OCI-LY7 (cell line): ENCODE measurements around the gene SDC3. TPM values are rescaled to one million over a fixed set of nuclear protein-coding genes. Genes with fewer than 3 reads are reported as not detected.

ENCODE experiments used
- BruUV-seq: library from RNA; stranded (reverse); fragments of 400-500 nt; replicated peaks from 2 replicates; lab custom pipeline; 2021; lab: Mats Ljungman, UMichigan
- CTCF ChIA-PET: fragments of 300-600 bp; sonication (Branson Sonifier 250); formaldehyde crosslinking; loops from one replicate; lab custom pipeline; 2022; ENCODE audit warnings: antibody characterized with exemption; ENCODE audit not compliant: unreplicated experiment; lab: Charles Lee
- POLR2A ChIA-PET: fragments of 300-600 bp; sonication (Branson Sonifier 250); formaldehyde crosslinking; loops from one replicate; lab custom pipeline; 2022; ENCODE audit warnings: antibody characterized with exemption; lab: Charles Lee
- DNase-seq: peaks from one replicate; pipeline ENCODE4 v3.0.0-alpha.2; 2015; ENCODE audit warnings: low spot score
- H2AFZ ChIP-seq: fragments of 200-600 bp; sonication (generic), shearing (Covaris generic); 2 replicates; pipeline ENCODE4 v1.6.1; 2014; ENCODE audit warnings: mild to moderate bottlenecking, antibody characterized with exemption, low read length, moderate library complexity
- H3K27ac ChIP-seq: fragments of 200-600 bp; sonication (generic); 2 replicates; pipeline ENCODE4 v1.5.1; 2014; ENCODE audit warnings: mixed run types, low read depth, mild to moderate bottlenecking, moderate library complexity, low read length, inconsistent platforms; ENCODE audit not compliant: poor library complexity, severe bottlenecking
- H3K36me3 ChIP-seq: fragments of 200-600 bp; sonication (generic); 2 replicates; pipeline ENCODE4 v1.6.1; 2014; ENCODE audit warnings: mild to moderate bottlenecking, antibody characterized with exemption, low read length, moderate library complexity, mixed read lengths; ENCODE audit not compliant: insufficient read depth
- H3K4me1 ChIP-seq: fragments of 200-600 bp; sonication (generic); 2 replicates; pipeline ENCODE4 v1.5.1; 2014; ENCODE audit warnings: mild to moderate bottlenecking, low read length; ENCODE audit not compliant: insufficient read depth, poor library complexity, severe bottlenecking
- H3K4me2 ChIP-seq: fragments of 200-600 bp; sonication (generic); 2 replicates; pipeline ENCODE4 v1.6.1; 2014; ENCODE audit warnings: mild to moderate bottlenecking, low read length
- H3K4me3 ChIP-seq: fragments of 200-600 bp; sonication (generic); 2 replicates; pipeline ENCODE4 v1.5.1; 2014; ENCODE audit warnings: mild to moderate bottlenecking, low read depth, low read length; ENCODE audit not compliant: poor library complexity, severe bottlenecking
- H3K79me2 ChIP-seq: fragments of 200-600 bp; sonication (generic); 2 replicates; pipeline ENCODE4 v1.6.1; 2016; ENCODE audit warnings: low read depth, mild to moderate bottlenecking, low read length, moderate library complexity, mixed read lengths; ENCODE audit not compliant: insufficient read depth
- H3K9me2 ChIP-seq: fragments of 200-600 bp; sonication (generic); 2 replicates; pipeline ENCODE4 v1.6.1; 2016; ENCODE audit warnings: mild to moderate bottlenecking, low read length, mixed read lengths; ENCODE audit not compliant: insufficient read depth
- H3K9me3 ChIP-seq: fragments of 200-600 bp; sonication (generic); 2 replicates; pipeline ENCODE4 v1.6.1; 2014; ENCODE audit warnings: mild to moderate bottlenecking, mixed run types, low read length, mixed read lengths
- H4K20me1 ChIP-seq: fragments of 200-600 bp; sonication (generic); 2 replicates; pipeline ENCODE4 v1.6.1; 2014; ENCODE audit warnings: mild to moderate bottlenecking, antibody characterized with exemption, low read length, moderate library complexity, mixed read lengths; ENCODE audit not compliant: insufficient read depth
- EZH2phosphoT487 ChIP-seq: fragments of 200-600 bp; sonication (generic); IDR thresholded peaks from 2 replicates; pipeline ENCODE4 v1.6.1; 2018; ENCODE audit warnings: low read depth, borderline replicate concordance, mild to moderate bottlenecking, mixed run types, antibody characterized with exemption, low read length, moderate library complexity, mixed read lengths
- intact Hi-C: fragments of 100-400 bp; cut with micrococcal nuclease; formaldehyde crosslinking; loops from one replicate; pipeline ENCODE4 v1.10.0; 2022; ENCODE audit not compliant: unreplicated experiment
- total RNA-seq, 2 experiments: library from RNA; depleted of rRNA in 1 of 2; stranded (reverse); fragments of >200 nt in 1 of 2; shearing (Covaris generic) in 1 of 2; gene quantifications; 2 replicates each; pipeline ENCODE4 v1.2.3, GENCODE V29; 2014 to 2022
- TF ChIP-seq, protein P1 (sequence below): fragments of 200-600 bp; sonication (generic); conservative IDR thresholded peaks from 2 replicates; pipeline ENCODE4 v1.5.1; 2014; ENCODE audit warnings: mild to moderate bottlenecking, antibody characterized with exemption, low read length, moderate library complexity, mixed read lengths

The SDC3 gene
- total RNA-seq, 2 experiments from 2014 or later: not detected

GRCh38 chr1:30923597-30923996, 15.0 kb upstream of the SDC3 start:
- no peak overlapping the region for H3K4me3 ChIP-seq
- intact Hi-C loops: no loop called here
- H4K20me1 ChIP-seq: no peaks in the 10 kb centered on the region
- POLR2A ChIA-PET: interaction anchor here (0.7 kb wide), 1 partner anchor 613 kb away, joined by 3 read pairs; no protein-coding TSS in a partner anchor
- no peak overlapping the region for H3K4me2 ChIP-seq
- no peaks in the 10 kb centered on the region for H3K9me3 ChIP-seq
- no peaks in the 10 kb centered on the region for H3K79me2 ChIP-seq
- TF ChIP-seq, protein P1, sequence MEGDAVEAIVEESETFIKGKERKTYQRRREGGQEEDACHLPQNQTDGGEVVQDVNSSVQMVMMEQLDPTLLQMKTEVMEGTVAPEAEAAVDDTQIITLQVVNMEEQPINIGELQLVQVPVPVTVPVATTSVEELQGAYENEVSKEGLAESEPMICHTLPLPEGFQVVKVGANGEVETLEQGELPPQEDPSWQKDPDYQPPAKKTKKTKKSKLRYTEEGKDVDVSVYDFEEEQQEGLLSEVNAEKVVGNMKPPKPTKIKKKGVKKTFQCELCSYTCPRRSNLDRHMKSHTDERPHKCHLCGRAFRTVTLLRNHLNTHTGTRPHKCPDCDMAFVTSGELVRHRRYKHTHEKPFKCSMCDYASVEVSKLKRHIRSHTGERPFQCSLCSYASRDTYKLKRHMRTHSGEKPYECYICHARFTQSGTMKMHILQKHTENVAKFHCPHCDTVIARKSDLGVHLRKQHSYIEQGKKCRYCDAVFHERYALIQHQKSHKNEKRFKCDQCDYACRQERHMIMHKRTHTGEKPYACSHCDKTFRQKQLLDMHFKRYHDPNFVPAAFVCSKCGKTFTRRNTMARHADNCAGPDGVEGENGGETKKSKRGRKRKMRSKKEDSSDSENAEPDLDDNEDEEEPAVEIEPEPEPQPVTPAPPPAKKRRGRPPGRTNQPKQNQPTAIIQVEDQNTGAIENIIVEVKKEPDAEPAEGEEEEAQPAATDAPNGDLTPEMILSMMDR: no peak
- TF ChIP-seq EZH2phosphoT487: no peak
- H2AFZ ChIP-seq: no peak overlapping the region
- no TSS peak for BruUV-seq
- H3K36me3 ChIP-seq: no peaks in the 10 kb centered on the region
- CTCF ChIA-PET: no interaction called here
- no peaks in the 10 kb centered on the region for H3K4me1 ChIP-seq
- no peak overlapping the region for H3K27ac ChIP-seq
- H3K9me2 ChIP-seq: no peaks in the 10 kb centered on the region
- DNase-seq: no peak

- Histone ChIP-seq H3K4me2 (no peak overlapping the region), H3K36me3 (no peaks in the 10 kb centered on the region), H2AFZ (no peak overlapping the region), H3K4me3 (no peak overlapping the region), H4K20me1 (no peaks in the 10 kb centered on the region), H3K9me3 (no peaks in the 10 kb centered on the region), H3K4me1 (no peaks in the 10 kb centered on the region), H3K79me2 (no peaks in the 10 kb centered on the region), H3K9me2 (no peaks in the 10 kb centered on the region), H3K27ac (no peak overlapping the region)
- ChIA-PET POLR2A (interaction anchor here (0.7 to 1.2 kb wide), 3 partner anchors 14 to 666 kb away, joined by 3 to 4 read pairs (median 3); no protein-coding TSS in a partner anchor), CTCF (no interaction called here)
- BruUV-seq: no TSS peak
- intact Hi-C loops: no loop called here
- TF ChIP-seq, protein P1: no peak
- TF ChIP-seq EZH2phosphoT487: no peak
- DNase-seq: no peak
These were observed 12.3 kb upstream of the SDC3 start for GRCh38 chr1:30920827-30921226.

DNA sequence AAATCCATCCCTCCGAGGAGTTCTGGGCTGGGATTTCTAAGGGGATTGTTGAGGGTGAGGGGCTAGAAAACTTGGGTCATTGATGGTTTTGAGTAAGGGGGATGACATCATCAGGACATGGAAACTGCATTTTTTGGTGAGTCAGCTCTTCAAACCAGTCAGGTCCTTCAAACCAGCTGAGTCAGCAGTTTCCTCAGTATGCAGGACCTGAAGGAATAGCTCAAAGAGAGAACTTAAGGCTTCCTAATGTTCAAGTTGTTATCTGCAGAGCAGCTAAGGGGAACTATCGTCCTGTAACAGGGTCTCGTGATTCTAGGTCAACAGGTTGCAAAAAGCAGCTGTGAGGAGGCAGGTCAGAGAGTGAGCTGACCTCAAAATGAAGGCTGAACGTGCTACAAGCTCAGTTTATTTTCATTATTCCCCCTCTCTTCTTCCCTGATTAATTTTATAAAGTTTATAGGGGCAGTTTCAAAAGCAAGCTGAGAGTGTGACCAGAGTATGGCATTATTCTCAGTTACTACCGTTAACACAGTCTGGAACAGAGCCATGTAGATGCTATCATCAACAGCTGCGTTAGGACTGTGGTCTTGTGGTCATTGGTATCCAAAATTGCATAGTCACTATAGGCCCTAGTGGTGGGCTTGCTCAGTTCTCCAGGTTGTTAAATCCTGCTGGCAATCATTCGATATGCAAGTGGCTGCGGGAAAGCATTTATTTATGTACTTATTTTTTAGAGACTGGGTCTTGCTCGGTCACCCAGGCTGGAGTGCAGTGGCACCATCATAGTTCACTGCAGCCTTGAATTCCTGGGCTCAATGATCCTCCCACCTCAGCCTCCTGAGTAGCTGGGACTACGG, 10.7 kb upstream of the SDC3 start:
- TF ChIP-seq, protein P1: no peak
- TF ChIP-seq EZH2phosphoT487: no peak
- no peak overlapping the region for H3K4me2 ChIP-seq
- H3K9me2 ChIP-seq: no peaks in the 10 kb centered on the region
- ChIA-PET POLR2A (interaction anchor here (1.2 kb wide), 1 partner anchor 13 kb away, joined by 3 read pairs; no protein-coding TSS in a partner anchor), CTCF (no interaction called here)
- H3K4me1 ChIP-seq: no peaks in the 10 kb centered on the region
- no peak for DNase-seq
- intact Hi-C loops: no loop called here
- no peaks in the 10 kb centered on the region for H3K9me3 ChIP-seq
- no peak overlapping the region for H2AFZ ChIP-seq
- H3K36me3 ChIP-seq: no peaks in the 10 kb centered on the region
- H3K4me3 ChIP-seq: no peak overlapping the region
- BruUV-seq: no TSS peak
- H3K79me2 ChIP-seq: no peaks in the 10 kb centered on the region
- H3K27ac ChIP-seq: no peak overlapping the region
- H4K20me1 ChIP-seq: no peaks in the 10 kb centered on the region
